Skeletal muscle satellite cell (primary cell): ENCODE results near the gene MEGF6.

Experiments used
- H3K27me3 ChIP-seq: 2 replicates; pipeline ENCODE4 v1.7.0; 2013; ENCODE audit warnings: low read length; ENCODE audit not compliant: control insufficient read depth, insufficient read depth
- H3K36me3 ChIP-seq: 2 replicates; pipeline ENCODE4 v1.7.0; 2013; ENCODE audit warnings: mild to moderate bottlenecking, control low read depth, low read length; ENCODE audit not compliant: insufficient read depth
- H3K4me1 ChIP-seq: 2 replicates; pipeline ENCODE4 v1.7.0; 2013; ENCODE audit warnings: low read length; ENCODE audit not compliant: control insufficient read depth, insufficient read depth
- H3K4me2 ChIP-seq: 2 replicates; pipeline ENCODE4 v1.7.0; 2013; ENCODE audit warnings: mild to moderate bottlenecking, low read length
- H3K4me3 ChIP-seq: 2 replicates; pipeline ENCODE4 v1.7.0; 2013; ENCODE audit warnings: low read length
- H3K9ac ChIP-seq: 2 replicates; pipeline ENCODE4 v1.7.0; 2013; ENCODE audit warnings: mild to moderate bottlenecking, low read depth, low read length, moderate library complexity
- H3K9me3 ChIP-seq: replicated peaks from 2 replicates; pipeline ENCODE4 v1.7.0; 2013; ENCODE audit warnings: mild to moderate bottlenecking, control low read depth, low read length

MEGF6 gene

GRCh38 chr1:3498246-3498930 is 112.9 kb downstream of the MEGF6 start:
- H3K4me1 ChIP-seq: peaks cover 10% of the 10 kb centered on the region
- H3K9me3 ChIP-seq: no peaks in the 10 kb centered on the region
- no peak overlapping the region for H3K4me2 ChIP-seq
- no peak overlapping the region for H3K9ac ChIP-seq
- no peak overlapping the region for H3K4me3 ChIP-seq
- no peaks in the 10 kb centered on the region for H3K27me3 ChIP-seq
- no peaks in the 10 kb centered on the region for H3K36me3 ChIP-seq

GRCh38 chr1:3497521-3497920 is 113.8 kb downstream of the MEGF6 start:
- Histone ChIP-seq H3K27me3 (no peaks in the 10 kb centered on the region), H3K9ac (no peak overlapping the region), H3K4me3 (no peak overlapping the region), H3K4me1 (peaks cover 10% of the 10 kb centered on the region), H3K9me3 (no peaks in the 10 kb centered on the region), H3K36me3 (no peaks in the 10 kb centered on the region), H3K4me2 (no peak overlapping the region)

GRCh38 chr1:3496916-3497315 is 114.4 kb downstream of the MEGF6 start:
- H3K9ac ChIP-seq: no peak overlapping the region
- H3K9me3 ChIP-seq: no peaks in the 10 kb centered on the region
- H3K4me3 ChIP-seq: no peak overlapping the region
- H3K27me3 ChIP-seq: no peaks in the 10 kb centered on the region
- no peak overlapping the region for H3K4me2 ChIP-seq
- H3K36me3 ChIP-seq: no peaks in the 10 kb centered on the region
- H3K4me1 ChIP-seq: peaks cover 10% of the 10 kb centered on the region

- no peak overlapping the region for H3K4me3 ChIP-seq
- H3K4me1 ChIP-seq: peaks cover 10% of the 10 kb centered on the region
- H3K9me3 ChIP-seq: no peaks in the 10 kb centered on the region
- no peaks in the 10 kb centered on the region for H3K27me3 ChIP-seq
- no peak overlapping the region for H3K4me2 ChIP-seq
- H3K9ac ChIP-seq: no peak overlapping the region
- H3K36me3 ChIP-seq: no peaks in the 10 kb centered on the region
These were observed 115.2 kb downstream of the MEGF6 start for GRCh38 chr1:3495776-3496745.

- Histone ChIP-seq H3K4me3 (no peak overlapping the region), H3K36me3 (no peaks in the 10 kb centered on the region), H3K9me3 (no peaks in the 10 kb centered on the region), H3K4me2 (no peak overlapping the region), H3K27me3 (no peaks in the 10 kb centered on the region), H3K4me1 (peaks cover 10% of the 10 kb centered on the region), H3K9ac (no peak overlapping the region)
These were observed 116.7 kb downstream of the MEGF6 start for GRCh38 chr1:3494321-3495308.

- Histone ChIP-seq H3K36me3 (no peaks in the 10 kb centered on the region), H3K9ac (no peak overlapping the region), H3K4me1 (peaks cover 10% of the 10 kb centered on the region), H3K4me2 (no peak overlapping the region), H3K9me3 (peaks cover 8% of the 10 kb centered on the region), H3K27me3 (peaks cover under 1% of the 10 kb centered on the region), H3K4me3 (no peak overlapping the region)
These were observed 118.6 kb downstream of the MEGF6 start for GRCh38 chr1:3492545-3493246.

- H3K27me3 ChIP-seq: peaks cover 7% of the 10 kb centered on the region
- H3K4me2 ChIP-seq: peak overlapping the region; percentile 58
- no peak overlapping the region for H3K4me3 ChIP-seq
- no peak overlapping the region for H3K9ac ChIP-seq
- peaks cover 10% of the 10 kb centered on the region for H3K4me1 ChIP-seq
- H3K9me3 ChIP-seq: peaks cover 8% of the 10 kb centered on the region
- no peaks in the 10 kb centered on the region for H3K36me3 ChIP-seq
These were observed 119.7 kb downstream of the MEGF6 start for GRCh38 chr1:3491291-3492246.

- no peak overlapping the region for H3K4me3 ChIP-seq
- H3K36me3 ChIP-seq: no peaks in the 10 kb centered on the region
- H3K9ac ChIP-seq: no peak overlapping the region
- H3K27me3 ChIP-seq: peaks cover 13% of the 10 kb centered on the region
- no peaks in the 10 kb centered on the region for H3K4me1 ChIP-seq
- H3K4me2 ChIP-seq: no peak overlapping the region
- peaks cover 8% of the 10 kb centered on the region for H3K9me3 ChIP-seq
These were observed 121.1 kb downstream of the MEGF6 start for GRCh38 chr1:3490046-3490745.

- peaks cover 15% of the 10 kb centered on the region for H3K27me3 ChIP-seq
- peaks cover 8% of the 10 kb centered on the region for H3K9me3 ChIP-seq
- no peak overlapping the region for H3K4me2 ChIP-seq
- H3K9ac ChIP-seq: no peak overlapping the region
- no peaks in the 10 kb centered on the region for H3K4me1 ChIP-seq
- H3K36me3 ChIP-seq: no peaks in the 10 kb centered on the region
- H3K4me3 ChIP-seq: no peak overlapping the region
These were observed 122.9 kb downstream of the MEGF6 start for GRCh38 chr1:3488432-3488831.
